Measurements from ENCODE around the gene EPHB6.

Gene EPHB6, protein sequence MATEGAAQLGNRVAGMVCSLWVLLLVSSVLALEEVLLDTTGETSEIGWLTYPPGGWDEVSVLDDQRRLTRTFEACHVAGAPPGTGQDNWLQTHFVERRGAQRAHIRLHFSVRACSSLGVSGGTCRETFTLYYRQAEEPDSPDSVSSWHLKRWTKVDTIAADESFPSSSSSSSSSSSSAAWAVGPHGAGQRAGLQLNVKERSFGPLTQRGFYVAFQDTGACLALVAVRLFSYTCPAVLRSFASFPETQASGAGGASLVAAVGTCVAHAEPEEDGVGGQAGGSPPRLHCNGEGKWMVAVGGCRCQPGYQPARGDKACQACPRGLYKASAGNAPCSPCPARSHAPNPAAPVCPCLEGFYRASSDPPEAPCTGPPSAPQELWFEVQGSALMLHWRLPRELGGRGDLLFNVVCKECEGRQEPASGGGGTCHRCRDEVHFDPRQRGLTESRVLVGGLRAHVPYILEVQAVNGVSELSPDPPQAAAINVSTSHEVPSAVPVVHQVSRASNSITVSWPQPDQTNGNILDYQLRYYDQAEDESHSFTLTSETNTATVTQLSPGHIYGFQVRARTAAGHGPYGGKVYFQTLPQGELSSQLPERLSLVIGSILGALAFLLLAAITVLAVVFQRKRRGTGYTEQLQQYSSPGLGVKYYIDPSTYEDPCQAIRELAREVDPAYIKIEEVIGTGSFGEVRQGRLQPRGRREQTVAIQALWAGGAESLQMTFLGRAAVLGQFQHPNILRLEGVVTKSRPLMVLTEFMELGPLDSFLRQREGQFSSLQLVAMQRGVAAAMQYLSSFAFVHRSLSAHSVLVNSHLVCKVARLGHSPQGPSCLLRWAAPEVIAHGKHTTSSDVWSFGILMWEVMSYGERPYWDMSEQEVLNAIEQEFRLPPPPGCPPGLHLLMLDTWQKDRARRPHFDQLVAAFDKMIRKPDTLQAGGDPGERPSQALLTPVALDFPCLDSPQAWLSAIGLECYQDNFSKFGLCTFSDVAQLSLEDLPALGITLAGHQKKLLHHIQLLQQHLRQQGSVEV

DNA sequence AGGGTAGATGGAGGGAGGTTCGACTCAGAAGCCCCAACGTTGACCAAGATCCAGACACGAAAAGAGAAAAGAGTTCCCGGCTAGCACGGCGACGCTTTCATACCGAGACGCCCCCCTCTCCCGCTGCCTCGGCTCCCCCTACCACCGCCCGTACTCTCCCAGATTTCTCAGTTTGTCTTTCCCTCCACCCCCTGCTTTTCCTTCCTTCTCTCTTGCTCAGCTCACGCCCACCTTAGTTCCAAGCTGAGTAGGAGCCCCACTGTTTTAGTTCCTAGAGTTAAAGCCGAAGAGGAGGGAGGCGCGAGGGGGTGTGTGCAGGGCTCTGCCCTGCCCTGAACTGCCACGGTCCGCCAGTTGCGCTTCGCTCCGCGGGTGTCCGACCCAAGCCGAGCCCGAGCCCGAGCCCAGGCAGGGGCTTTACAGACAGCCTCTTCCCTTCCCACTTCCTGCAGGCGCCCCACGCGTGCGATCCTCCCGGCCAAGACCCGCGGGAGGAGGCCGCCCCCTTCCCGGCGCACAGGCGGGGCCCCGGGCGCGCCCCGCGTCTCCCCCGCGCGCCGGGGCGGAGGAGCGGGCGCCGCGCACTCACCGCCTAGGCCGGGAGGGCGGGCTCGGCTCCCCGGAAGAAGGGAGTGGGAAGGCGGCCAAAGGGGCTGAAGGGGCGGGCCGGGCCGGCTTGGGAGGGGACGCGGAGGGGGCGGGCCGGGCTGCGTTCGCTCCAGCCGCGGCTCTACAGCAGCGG lies at the start of gene EPHB6:
EPHB6 (plus strand) TSS at position 705 of the 742 bp plus-strand sequence. CDS start 8,152 bp downstream, outside the sequence.
- peak; percentile 30 for DNase-seq (ENCODE audit: low read depth)

DNA sequence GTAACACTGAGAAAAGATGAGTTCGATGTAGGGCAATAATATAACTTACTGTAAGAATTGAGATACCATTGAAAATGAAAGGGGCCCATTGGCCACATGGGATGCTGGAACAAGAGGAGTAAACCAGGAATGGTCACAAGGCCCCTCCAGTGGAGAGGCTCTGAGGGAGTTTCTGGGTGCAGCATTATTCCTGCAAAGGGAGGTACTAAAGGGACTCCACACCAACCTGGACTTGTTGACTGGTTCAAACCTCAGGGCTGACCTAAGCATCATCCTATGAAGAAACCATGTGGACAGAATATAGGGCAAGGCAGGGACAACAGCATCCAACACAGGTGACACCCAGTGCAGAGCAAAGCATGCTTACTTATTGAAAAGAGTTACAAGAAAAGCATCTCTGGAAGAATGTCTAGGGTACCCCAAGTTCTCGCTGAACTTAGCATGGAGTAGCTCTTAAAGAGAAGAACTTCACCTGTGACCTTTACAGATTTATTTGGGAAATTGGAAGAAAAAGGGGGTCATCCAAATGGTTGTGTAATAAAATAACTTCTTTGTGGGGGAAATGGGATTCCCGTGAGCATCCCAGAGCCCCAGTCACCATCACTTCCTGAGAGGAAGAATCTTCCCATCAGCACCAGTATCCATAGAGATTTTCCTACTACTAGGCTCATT lies 49.4 kb upstream of the EPHB6 start:
- DNase-seq (ENCODE audit: low read depth) = no peak

DNA sequence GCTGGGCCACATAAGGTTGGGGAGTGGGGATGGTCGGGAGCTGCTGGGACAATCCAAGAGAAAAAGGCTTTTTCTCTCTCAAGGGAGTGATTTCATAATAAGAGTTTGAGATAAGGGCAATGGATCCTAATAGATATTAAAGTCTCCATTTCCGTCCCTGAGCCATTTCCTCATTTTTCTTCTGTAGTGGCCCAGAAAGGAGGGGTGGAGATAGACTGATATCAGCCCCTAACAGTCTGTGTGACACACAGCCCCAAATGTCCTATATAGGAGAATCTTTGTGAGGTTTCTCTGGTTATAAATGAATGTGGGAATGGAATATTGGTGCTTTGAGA lies 48.9 kb upstream of the EPHB6 start:
- DNase-seq (ENCODE audit: low read depth) = no peak

DNA sequence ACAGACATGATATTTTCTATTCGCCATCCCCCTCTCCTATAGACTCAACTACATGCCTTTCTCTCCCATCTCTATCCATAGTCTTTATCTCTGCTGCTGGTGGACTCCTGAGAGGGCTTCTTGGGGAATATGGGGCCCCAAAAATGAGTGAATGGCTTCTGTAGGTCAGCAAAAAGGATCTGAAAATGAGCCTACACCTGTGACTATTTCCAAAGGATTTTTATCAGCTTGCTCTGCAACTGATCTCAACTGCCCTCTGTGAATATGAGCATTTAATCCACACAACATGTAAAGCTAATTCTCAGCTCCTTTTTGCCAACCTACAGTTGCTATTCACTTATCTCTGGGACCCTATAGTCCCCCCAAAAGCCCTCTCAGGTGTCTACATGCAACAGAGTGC lies 47.9 kb upstream of the EPHB6 start:
- no peak for DNase-seq (ENCODE audit: low read depth)

DNA sequence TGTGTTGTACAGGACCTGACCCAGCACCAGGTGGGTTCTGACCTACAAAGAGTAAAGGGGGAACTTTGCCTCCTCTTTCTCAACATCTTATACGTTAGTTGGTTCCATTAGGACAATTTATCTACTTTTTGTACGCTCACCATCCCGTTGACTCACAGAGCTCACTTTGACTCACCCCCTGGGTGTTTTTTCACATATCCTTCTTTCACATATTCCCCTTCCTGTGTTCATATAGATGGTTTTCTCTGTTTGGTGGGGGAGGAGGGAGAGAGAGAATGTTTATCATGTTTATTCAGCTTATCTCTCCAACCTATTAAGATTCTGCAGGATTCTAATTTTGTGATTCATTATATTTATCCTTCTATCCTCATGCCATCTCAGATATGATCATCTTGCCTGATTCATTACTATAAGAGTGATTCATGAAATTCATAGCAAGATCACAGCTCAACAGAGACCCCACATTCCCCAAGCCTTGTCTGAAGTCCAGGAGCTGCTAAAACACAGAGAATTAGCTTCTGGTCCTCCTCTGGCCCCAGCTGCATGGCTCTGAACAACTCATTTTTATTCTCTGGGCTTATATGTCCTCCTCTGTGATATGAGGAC lies 46.9 kb upstream of the EPHB6 start:
- no peak for DNase-seq (ENCODE audit: low read depth)

DNA sequence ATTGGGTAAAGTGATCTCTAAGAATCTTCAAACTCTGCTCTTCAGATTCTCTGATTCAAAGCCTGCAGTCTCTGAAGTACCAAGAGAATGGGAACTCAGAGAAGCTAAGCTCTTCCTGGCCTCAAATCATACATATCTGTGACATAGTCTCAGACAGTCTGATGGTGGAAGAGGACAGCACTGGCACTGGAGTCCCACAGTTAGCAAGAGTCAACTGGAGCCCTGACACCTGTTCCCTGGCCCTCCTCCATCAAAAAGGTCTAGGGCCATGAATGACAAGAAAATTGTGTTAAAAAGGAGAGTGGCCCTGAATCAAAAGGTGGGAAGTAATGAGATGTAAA lies 46.4 kb upstream of the EPHB6 start:
- no peak for DNase-seq (ENCODE audit: low read depth)

DNA sequence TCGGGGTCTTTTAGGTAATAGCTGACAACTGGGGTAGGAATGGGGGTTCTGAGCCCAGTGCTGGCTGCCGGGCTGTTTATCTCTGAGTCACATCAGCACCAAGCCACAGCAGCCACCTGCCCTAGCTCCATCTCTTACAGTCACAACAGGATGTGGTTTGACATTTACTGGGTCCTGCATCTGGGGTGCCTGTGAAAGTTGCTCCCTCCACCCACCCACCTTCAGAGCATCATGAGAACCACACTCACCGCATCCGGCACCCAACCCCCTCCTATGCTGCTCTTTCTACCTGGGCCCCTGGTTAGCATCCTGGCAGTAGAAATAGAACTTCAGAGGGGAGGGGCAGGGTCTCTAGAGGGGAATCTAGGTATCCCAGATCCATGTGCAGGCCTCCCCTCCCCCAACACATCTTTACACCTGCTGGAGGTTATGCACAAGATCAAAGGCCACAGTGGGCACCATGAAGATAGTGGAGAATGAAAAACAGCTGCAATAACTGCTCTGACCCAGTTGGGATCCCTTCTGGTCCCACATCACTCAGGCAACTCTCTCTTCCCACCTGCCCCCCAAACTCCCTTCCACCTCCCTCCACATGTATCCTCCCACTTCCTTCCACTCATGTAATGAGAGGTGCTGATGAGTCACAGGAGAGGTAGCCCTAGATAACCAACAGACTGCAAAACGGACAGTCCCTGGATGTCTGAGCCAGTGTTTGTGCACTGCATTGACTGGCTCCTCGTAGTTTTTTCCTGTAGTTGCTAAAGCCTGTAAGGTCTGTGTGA lies 45.9 kb upstream of the EPHB6 start:
- peak; percentile 92 for DNase-seq (ENCODE audit: low read depth)

DNA sequence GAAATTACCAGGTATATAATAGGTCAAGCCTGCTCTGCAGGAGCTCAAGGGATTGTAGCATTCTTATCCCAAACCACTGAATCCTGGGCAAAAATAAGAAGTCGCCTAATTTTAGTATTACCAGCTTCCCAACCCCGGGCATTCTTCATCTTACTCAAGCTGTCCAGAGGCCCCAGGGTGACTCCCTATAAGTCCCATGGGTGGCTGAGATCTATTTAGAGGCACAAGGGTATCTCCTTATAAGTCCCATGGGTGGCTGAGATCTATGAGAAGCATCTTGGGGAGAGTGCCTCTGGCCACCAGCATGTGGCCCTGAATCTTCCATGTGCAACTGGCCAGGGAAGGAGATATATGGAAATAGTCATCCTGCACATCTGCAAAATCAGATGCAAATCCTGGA lies 45.2 kb upstream of the EPHB6 start:
- DNase-seq (ENCODE audit: low read depth) = no peak

DNA sequence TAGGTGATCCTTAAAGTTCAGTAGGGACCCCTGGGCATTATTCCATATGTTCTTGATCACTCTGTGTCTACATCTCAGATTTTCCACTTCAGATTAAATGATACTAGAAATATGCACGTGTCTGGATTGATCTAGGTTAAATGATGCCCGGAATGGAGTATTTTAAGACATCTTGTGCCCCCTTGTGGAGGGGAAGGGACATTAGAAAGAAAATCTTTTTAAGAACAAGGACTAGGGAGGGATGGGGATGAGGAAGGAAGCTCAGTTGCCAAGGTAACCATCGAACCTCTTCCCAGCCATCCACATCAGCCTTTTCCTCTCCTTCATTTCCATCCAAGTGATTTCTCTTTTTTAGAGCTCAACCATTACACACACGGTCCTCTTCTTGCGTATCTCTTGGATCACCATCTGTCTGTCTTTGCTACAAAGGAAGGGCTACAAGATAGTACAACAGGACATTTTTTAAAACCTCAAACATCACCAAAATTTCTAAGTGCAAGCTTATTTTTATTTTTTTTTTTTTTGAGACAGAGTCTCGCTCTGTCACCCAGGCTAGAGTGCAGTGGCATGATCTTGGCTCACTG lies 43.6 kb upstream of the EPHB6 start:
- DNase-seq (ENCODE audit: low read depth) = no peak

DNA sequence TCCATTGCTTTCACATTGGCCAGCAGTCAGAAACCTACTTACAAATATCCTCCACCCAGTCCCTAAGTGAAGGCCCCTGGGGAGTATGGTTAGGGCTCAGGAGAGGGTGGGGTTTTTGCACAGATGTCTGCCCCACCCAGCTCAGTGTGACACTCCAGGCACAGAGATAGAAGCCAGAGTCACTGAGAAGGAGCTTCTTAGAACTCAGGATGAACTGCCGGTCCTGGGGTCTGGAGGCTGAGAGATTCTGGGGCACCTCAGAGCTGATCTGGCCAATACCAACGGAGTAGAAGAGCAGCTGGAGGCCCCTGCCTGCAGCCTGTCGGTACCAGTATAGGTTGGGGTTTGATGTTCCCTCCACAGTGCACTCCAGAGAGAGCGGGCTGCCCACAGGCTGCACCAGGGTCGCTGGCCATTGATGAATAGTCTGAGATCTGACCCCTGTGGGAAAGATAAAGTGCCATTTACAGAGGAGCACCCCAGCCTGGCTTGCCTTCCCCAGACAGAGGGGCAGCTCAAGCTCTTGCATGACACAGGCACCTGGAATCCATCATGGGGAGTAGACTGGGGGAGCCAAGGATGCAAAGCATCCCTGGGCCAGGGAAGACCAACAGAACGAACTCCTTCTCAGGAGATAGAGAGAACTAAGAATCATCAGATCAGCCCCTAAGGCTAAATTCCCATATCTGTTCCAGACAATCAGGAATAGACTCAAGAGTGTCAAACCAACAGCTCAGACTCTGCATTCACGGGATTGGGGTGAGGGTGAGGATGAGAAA lies 42.2 kb upstream of the EPHB6 start:
- DNase-seq (ENCODE audit: low read depth) = no peak

DNA sequence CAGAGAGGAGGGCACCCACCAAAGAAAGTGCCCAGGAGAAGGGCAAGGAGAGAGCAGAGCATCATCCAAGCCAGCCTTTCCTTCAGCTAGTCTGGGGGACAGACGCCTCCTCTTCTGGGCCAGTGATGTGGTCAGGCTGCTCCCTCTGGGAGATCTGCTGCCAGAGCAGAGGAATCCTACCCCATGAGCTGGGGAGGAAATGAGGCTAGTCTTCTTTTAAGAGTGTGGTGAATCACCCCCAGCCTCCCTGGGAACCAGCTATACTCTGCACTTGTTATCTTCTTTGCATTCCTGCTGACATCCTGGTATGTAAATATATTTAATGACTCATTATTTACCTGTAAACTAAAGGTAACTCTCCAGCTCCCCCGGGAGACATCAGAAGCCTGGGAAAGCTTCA lies 41.6 kb upstream of the EPHB6 start:
- DNase-seq (ENCODE audit: low read depth) = no peak

DNA sequence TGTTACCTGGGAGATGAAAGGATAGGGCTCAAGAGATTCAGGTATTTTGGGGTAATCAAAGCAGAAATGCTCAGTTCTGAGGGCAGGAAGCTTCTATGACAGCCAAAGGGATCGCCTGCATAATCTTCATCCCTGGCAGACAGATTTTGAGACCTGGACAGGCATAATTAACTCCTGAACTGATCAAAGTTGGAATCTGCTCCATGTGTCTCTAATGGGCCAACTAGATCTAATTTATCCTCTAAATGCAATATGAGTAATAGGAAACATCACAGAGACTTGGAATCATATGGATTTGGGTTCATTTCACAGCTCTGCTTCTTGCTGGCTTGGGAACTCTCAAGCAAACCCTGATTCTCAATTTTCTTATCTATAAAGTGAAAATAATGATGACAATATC lies 41.2 kb upstream of the EPHB6 start:
- no peak for DNase-seq (ENCODE audit: low read depth)

DNA sequence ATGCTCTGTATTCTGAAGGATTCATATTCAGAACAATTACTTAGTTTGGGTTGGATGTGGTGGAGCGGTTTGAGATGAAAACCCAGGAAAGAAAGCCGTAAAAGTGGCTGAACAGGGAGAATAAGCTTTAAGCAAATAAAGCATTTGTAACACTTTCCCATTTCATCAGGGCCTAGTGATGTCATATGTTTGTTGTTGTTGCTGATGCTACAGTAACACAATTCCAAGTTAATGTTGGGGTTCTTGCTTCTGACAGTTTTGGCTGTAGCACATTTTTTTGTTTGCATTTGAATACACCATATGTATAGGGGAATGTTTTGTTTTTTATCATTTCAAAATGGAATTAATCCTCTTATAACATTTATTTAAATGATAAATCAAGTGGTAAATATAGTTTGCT lies 40.4 kb upstream of the EPHB6 start:
- no peak for DNase-seq (ENCODE audit: low read depth)

DNA sequence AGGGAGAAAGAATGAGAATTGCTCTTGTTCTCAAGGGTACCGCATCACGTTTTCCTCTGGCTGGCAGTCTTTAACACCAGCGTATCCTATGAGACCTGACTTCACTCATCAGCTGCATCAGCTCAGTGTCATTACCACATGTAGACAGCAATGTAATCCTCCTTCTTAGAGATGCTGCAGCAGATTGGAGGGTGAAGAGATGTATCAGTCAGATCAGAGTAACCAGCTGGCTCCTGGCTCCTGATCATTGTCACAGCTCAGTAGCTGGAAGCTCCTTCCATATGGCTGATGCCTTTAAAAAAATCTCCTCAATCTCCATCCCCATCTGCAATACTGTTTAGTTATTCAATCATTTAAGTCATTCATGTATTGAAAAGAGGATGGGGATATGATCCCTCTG lies 39.7 kb upstream of the EPHB6 start:
- no peak for DNase-seq (ENCODE audit: low read depth)

DNA sequence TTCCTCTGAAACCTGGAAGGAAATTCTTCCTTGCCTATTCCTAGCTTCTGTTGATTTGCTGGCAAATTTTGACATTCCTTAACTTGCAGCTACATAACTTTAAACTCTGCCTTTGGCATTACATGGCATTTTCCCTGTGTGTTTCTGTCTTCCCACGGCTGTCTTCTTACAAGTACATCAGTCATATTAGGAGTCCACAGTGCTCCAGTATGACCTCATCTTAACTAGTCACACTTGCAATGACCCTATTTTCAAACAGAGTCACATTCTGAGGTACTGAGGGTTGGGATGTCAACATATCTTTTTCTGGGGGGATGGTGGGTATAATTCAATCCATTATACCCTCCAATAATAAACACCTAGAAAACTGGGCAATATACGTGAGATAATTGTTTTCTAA lies 37.4 kb upstream of the EPHB6 start:
- no peak for DNase-seq (ENCODE audit: low read depth)

DNA sequence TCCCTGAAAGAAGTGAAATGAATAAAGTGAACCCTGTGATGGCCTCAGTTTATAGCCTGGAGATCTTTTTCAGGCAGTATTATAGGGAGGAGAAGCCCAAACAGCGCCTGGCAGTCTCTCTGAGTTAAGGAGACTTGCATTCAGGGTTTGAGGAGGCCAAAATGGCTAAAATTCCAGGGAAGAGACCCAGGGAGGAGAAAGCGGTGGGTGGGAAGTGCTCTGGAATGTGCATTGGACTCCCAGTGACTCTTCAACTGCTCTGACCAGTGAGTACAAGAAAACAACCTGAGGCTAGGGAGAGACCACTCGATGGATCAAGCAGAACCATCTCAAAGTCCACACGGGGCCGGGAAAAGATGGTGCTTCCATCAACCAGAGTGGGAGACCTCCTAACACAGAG lies 35.3 kb upstream of the EPHB6 start:
- no peak for DNase-seq (ENCODE audit: low read depth)

DNA sequence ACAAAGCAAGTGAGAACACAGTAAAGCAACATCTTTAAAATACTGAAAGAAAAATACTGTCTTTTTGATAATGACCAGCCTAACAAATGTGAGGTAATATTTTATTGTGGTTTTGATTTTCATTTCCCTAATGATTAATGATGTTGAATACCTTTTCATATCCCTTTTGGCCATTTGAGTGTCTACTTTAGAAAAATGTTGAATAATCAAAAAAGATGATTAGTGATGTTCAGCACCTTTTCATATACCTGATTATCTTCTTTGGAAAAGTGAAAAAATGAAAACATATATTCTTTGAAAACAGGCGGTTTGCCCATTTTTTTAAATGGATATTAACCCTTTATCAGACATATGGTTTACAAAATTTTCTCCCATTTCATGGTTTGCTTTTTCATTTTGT lies 32.2 kb upstream of the EPHB6 start:
- DNase-seq (ENCODE audit: low read depth) = no peak

DNA sequence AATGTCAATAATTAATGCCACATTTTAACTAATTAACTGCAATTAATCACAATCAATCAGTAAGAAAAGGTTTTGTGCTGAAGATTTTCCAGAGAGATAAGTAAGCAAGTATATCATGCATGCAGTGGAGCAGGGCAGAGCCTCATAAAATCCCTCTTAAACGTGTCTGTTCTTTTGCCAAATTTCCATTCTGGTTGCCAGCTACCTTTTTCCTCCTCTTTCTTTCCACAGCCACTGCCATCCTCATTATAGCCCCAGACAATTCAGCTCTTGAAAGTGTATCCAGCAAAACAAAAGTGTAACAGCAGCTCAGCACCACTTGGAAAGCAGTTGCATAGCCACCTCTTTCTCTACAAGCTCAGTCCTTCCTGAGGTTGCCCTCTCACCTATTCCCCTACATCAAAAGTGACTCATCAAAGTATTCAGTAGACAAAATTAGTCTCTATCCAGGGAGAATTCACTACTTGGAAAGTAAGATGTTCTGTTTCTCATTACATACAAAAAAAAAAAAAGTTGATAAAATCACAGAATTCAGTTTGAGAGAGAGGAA lies 26.9 kb upstream of the EPHB6 start:
- DNase-seq (ENCODE audit: low read depth) = no peak

DNA sequence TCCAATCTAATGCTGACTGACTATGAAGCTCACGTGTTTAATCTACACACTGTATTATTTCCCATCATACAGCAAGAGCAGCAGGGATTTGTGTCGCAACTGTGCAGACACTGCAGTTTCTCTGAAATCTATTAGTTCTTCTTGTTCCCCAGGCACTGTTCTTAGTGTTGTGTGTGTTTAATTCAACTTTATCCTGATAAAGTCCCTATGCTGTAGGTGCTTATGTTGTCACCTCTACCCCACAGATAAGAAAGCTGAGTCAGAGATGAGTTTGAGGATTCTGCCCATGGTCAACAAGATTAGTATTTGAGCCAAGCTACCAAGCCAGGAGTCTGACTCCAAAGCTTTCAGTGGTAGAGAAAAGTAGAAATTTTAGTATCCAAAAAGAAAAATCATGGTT lies 22.5 kb upstream of the EPHB6 start:
- no peak for DNase-seq (ENCODE audit: low read depth)

Data from stimulated activated CD8-positive, alpha-beta memory T cell treated with anti-CD3 and anti-CD28 coated beads, Interleukin-12 subunit alpha, Interleukin-12 subunit beta, amount 100 ng/mL, for 1 hour (primary cell).